ENCODE measurements around the gene SUGCT. TPM values are rescaled to one million over a fixed set of nuclear protein-coding genes. Genes with fewer than 3 reads are reported as not detected.

SUGCT gene
- total RNA-seq, 2 experiments from 2014 or later, result 0.81 to 1.2 TPM

GRCh38 chr7:40798613-40799012 is 663.8 kb downstream of the SUGCT start:
- H3K9me3 Mint-ChIP-seq, result no peaks in the 10 kb centered on the region
- no peak overlapping the region for H3K27ac Mint-ChIP-seq
- H3K36me3 Mint-ChIP-seq (ENCODE audit: low read depth), result no peaks in the 10 kb centered on the region
- CTCF ChIA-PET, result interaction anchor here (0.8 kb wide), 1 partner anchor 44 kb away, joined by 3 read pairs; no protein-coding TSS in a partner anchor
- H3K4me3 Mint-ChIP-seq, result no peak overlapping the region
- intact Hi-C loops (cut with micrococcal nuclease), result no loop called here
- no peaks in the 10 kb centered on the region for H3K27me3 Mint-ChIP-seq (ENCODE audit: low read depth)
- no peaks in the 10 kb centered on the region for H3K4me1 Mint-ChIP-seq (ENCODE audit: low read depth)
- DNase-seq, result no peak

- no peak for DNase-seq
- H3K9me3 Mint-ChIP-seq, result no peaks in the 10 kb centered on the region
- no peaks in the 10 kb centered on the region for H3K27me3 Mint-ChIP-seq (ENCODE audit: low read depth)
- H3K4me1 Mint-ChIP-seq (ENCODE audit: low read depth), result no peaks in the 10 kb centered on the region
- intact Hi-C loops (cut with micrococcal nuclease), result no loop called here
- H3K4me3 Mint-ChIP-seq, result no peak overlapping the region
- no peak overlapping the region for H3K27ac Mint-ChIP-seq
- H3K36me3 Mint-ChIP-seq (ENCODE audit: low read depth), result no peaks in the 10 kb centered on the region
- CTCF ChIA-PET, result no interaction called here
Observed at GRCh38 chr7:40799493-40800403, 664.9 kb downstream of the SUGCT start.

GRCh38 chr7:40800771-40801170 is 666.0 kb downstream of the SUGCT start:
- H3K9me3 Mint-ChIP-seq, result no peaks in the 10 kb centered on the region
- H3K36me3 Mint-ChIP-seq (ENCODE audit: low read depth), result no peaks in the 10 kb centered on the region
- H3K27me3 Mint-ChIP-seq (ENCODE audit: low read depth), result no peaks in the 10 kb centered on the region
- intact Hi-C loops (cut with micrococcal nuclease), result no loop called here
- H3K4me3 Mint-ChIP-seq, result no peak overlapping the region
- no peaks in the 10 kb centered on the region for H3K4me1 Mint-ChIP-seq (ENCODE audit: low read depth)
- DNase-seq, result no peak
- no peak overlapping the region for H3K27ac Mint-ChIP-seq
- CTCF ChIA-PET, result no interaction called here

GRCh38 chr7:40802497-40802896 is 667.7 kb downstream of the SUGCT start:
- Mint-ChIP-seq H3K36me3 (ENCODE audit: low read depth) (no peaks in the 10 kb centered on the region), H3K27me3 (ENCODE audit: low read depth) (no peaks in the 10 kb centered on the region), H3K27ac (no peak overlapping the region), H3K9me3 (no peaks in the 10 kb centered on the region), H3K4me3 (no peak overlapping the region), H3K4me1 (ENCODE audit: low read depth) (no peaks in the 10 kb centered on the region)
- CTCF ChIA-PET, result no interaction called here
- no peak for DNase-seq
- intact Hi-C loops (cut with micrococcal nuclease), result no loop called here

GRCh38 chr7:40804477-40805215 is 669.8 kb downstream of the SUGCT start:
- CTCF ChIA-PET, result no interaction called here
- DNase-seq, result no peak
- Mint-ChIP-seq H3K27ac (no peak overlapping the region), H3K36me3 (ENCODE audit: low read depth) (no peaks in the 10 kb centered on the region), H3K9me3 (no peaks in the 10 kb centered on the region), H3K27me3 (ENCODE audit: low read depth) (no peaks in the 10 kb centered on the region), H3K4me1 (ENCODE audit: low read depth) (no peaks in the 10 kb centered on the region), H3K4me3 (no peak overlapping the region)
- intact Hi-C loops (cut with micrococcal nuclease), result no loop called here

GRCh38 chr7:40805361-40805760 is 670.6 kb downstream of the SUGCT start:
- Mint-ChIP-seq H3K36me3 (ENCODE audit: low read depth) (no peaks in the 10 kb centered on the region), H3K4me1 (ENCODE audit: low read depth) (no peaks in the 10 kb centered on the region), H3K27me3 (ENCODE audit: low read depth) (no peaks in the 10 kb centered on the region), H3K9me3 (peaks cover 2% of the 10 kb centered on the region), H3K27ac (no peak overlapping the region), H3K4me3 (no peak overlapping the region)
- intact Hi-C loops (cut with micrococcal nuclease), result no loop called here
- CTCF ChIA-PET, result no interaction called here
- no peak for DNase-seq

GRCh38 chr7:40808378-40808942 is 673.7 kb downstream of the SUGCT start:
- intact Hi-C loops (cut with micrococcal nuclease), result no loop called here

GRCh38 chr7:40810274-40810673 is 675.5 kb downstream of the SUGCT start:
- intact Hi-C loops (cut with micrococcal nuclease), result no loop called here
- no peaks in the 10 kb centered on the region for H3K4me1 Mint-ChIP-seq (ENCODE audit: low read depth)
- H3K27me3 Mint-ChIP-seq (ENCODE audit: low read depth), result no peaks in the 10 kb centered on the region
- no peak overlapping the region for H3K4me3 Mint-ChIP-seq
- no peaks in the 10 kb centered on the region for H3K36me3 Mint-ChIP-seq (ENCODE audit: low read depth)
- CTCF ChIA-PET, result no interaction called here
- DNase-seq, result no peak
- H3K9me3 Mint-ChIP-seq, result peaks cover 14% of the 10 kb centered on the region
- H3K27ac Mint-ChIP-seq, result no peak overlapping the region

More at GRCh38 chr7:40808378-40808942, 673.7 kb downstream of the SUGCT start:
- Mint-ChIP-seq H3K36me3 (ENCODE audit: low read depth) (no peaks in the 10 kb centered on the region), H3K9me3 (peaks cover 14% of the 10 kb centered on the region), H3K27me3 (ENCODE audit: low read depth) (no peaks in the 10 kb centered on the region), H3K4me3 (no peak overlapping the region), H3K4me1 (ENCODE audit: low read depth) (no peaks in the 10 kb centered on the region), H3K27ac (no peak overlapping the region)
- no peak for DNase-seq
- CTCF ChIA-PET, result no interaction called here

- no peak overlapping the region for H3K4me3 Mint-ChIP-seq
- intact Hi-C loops (cut with micrococcal nuclease), result no loop called here
- peaks cover 14% of the 10 kb centered on the region for H3K9me3 Mint-ChIP-seq
- H3K36me3 Mint-ChIP-seq (ENCODE audit: low read depth), result no peaks in the 10 kb centered on the region
- no peaks in the 10 kb centered on the region for H3K27me3 Mint-ChIP-seq (ENCODE audit: low read depth)
- DNase-seq, result no peak
- H3K4me1 Mint-ChIP-seq (ENCODE audit: low read depth), result no peaks in the 10 kb centered on the region
- no peak overlapping the region for H3K27ac Mint-ChIP-seq
- CTCF ChIA-PET, result interaction anchor here (0.5 kb wide), 1 partner anchor 596 kb away, joined by 3 read pairs; no protein-coding TSS in a partner anchor
Observed at GRCh38 chr7:40811666-40812065, 676.9 kb downstream of the SUGCT start.

- no peaks in the 10 kb centered on the region for H3K36me3 Mint-ChIP-seq (ENCODE audit: low read depth)
- H3K27ac Mint-ChIP-seq, result no peak overlapping the region
- no peaks in the 10 kb centered on the region for H3K27me3 Mint-ChIP-seq (ENCODE audit: low read depth)
- H3K4me3 Mint-ChIP-seq, result no peak overlapping the region
- intact Hi-C loops (cut with micrococcal nuclease), result no loop called here
- no peak for DNase-seq
- CTCF ChIA-PET, result no interaction called here
- H3K4me1 Mint-ChIP-seq (ENCODE audit: low read depth), result no peaks in the 10 kb centered on the region
- H3K9me3 Mint-ChIP-seq, result peaks cover 22% of the 10 kb centered on the region
Observed at GRCh38 chr7:40815022-40815421, 680.2 kb downstream of the SUGCT start.

GRCh38 chr7:40815512-40815911 is 680.7 kb downstream of the SUGCT start:
- CTCF ChIA-PET, result no interaction called here
- Mint-ChIP-seq H3K27ac (no peak overlapping the region), H3K36me3 (ENCODE audit: low read depth) (no peaks in the 10 kb centered on the region), H3K4me1 (ENCODE audit: low read depth) (no peaks in the 10 kb centered on the region), H3K27me3 (ENCODE audit: low read depth) (no peaks in the 10 kb centered on the region), H3K4me3 (no peak overlapping the region), H3K9me3 (peaks cover 20% of the 10 kb centered on the region)
- intact Hi-C loops (cut with micrococcal nuclease), result no loop called here
- no peak for DNase-seq

GRCh38 chr7:40822861-40823260 is 688.1 kb downstream of the SUGCT start:
- H3K9me3 Mint-ChIP-seq, result peaks cover 5% of the 10 kb centered on the region
- no peaks in the 10 kb centered on the region for H3K4me1 Mint-ChIP-seq (ENCODE audit: low read depth)
- CTCF ChIA-PET, result no interaction called here
- intact Hi-C loops (cut with micrococcal nuclease), result no loop called here
- no peaks in the 10 kb centered on the region for H3K27me3 Mint-ChIP-seq (ENCODE audit: low read depth)
- no peak overlapping the region for H3K4me3 Mint-ChIP-seq
- no peak for DNase-seq
- no peak overlapping the region for H3K27ac Mint-ChIP-seq
- no peaks in the 10 kb centered on the region for H3K36me3 Mint-ChIP-seq (ENCODE audit: low read depth)

Measured in activated naive CD4-positive, alpha-beta T cell treated with anti-CD3 and anti-CD28 coated beads for 36 hours (primary cell).